Tibial nerve (tissue), 3 donors: ENCODE results near the gene PITPNM3.

Experiments used
- POLR2A ChIP-seq, 2 donors: fragments of 450-650 bp; IDR thresholded peaks; one replicate each; pipeline ENCODE4 v1.6.1; 2017; ENCODE audit warnings: antibody characterized with exemption in 2 of 2, mild to moderate bottlenecking in 2 of 2, moderate library complexity in 2 of 2
- TF ChIP-seq, protein P1 (sequence below), 5 experiments: fragments of 200-600 bp in 3 of 5; fragments of 450-650 bp in 2 of 5; sonication (generic) in 3 of 5; IDR thresholded peaks; one replicate each; pipeline ENCODE4 v1.5.1; 2016 to 2019; ENCODE audit warnings: antibody characterized with exemption in 5 of 5, mild to moderate bottlenecking in 3 of 5, moderate library complexity in 2 of 5

GRCh38 chr17:6444571-6445335 lies 111.6 kb downstream of the PITPNM3 start:
- TF ChIP-seq, protein P1, sequence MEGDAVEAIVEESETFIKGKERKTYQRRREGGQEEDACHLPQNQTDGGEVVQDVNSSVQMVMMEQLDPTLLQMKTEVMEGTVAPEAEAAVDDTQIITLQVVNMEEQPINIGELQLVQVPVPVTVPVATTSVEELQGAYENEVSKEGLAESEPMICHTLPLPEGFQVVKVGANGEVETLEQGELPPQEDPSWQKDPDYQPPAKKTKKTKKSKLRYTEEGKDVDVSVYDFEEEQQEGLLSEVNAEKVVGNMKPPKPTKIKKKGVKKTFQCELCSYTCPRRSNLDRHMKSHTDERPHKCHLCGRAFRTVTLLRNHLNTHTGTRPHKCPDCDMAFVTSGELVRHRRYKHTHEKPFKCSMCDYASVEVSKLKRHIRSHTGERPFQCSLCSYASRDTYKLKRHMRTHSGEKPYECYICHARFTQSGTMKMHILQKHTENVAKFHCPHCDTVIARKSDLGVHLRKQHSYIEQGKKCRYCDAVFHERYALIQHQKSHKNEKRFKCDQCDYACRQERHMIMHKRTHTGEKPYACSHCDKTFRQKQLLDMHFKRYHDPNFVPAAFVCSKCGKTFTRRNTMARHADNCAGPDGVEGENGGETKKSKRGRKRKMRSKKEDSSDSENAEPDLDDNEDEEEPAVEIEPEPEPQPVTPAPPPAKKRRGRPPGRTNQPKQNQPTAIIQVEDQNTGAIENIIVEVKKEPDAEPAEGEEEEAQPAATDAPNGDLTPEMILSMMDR (IDR thresholded peaks at IDR 0.05) = no peak
- TF ChIP-seq POLR2A (IDR thresholded peaks at IDR 0.05) = no peak
